Naive thymus-derived CD4-positive, alpha-beta T cell (primary cell): ENCODE measurements around the gene PRSS36. TPM values are rescaled to one million over a fixed set of nuclear protein-coding genes. Genes with fewer than 3 reads are reported as not detected.
A peak's percentile ranks its signal among the peaks of the same experiment; 100 is the strongest.
"Not testable (repeated sequence)": the region's sequence is repeated elsewhere in the genome, so short reads cannot be mapped to it uniquely, and the experiment has no call there.

Source experiments
- ATAC-seq: fragments of 150-1000 bp; cut with Tn5 transposase; 2 replicates; pipeline ENCODE4 v1.10.0; 2021; ENCODE audit warnings: mild to moderate bottlenecking, moderate library complexity
- CTCF ChIA-PET: fragments of 350-600 bp; sonication (Branson Sonifier 250); formaldehyde crosslinking; loops from one replicate; lab custom pipeline; 2021; ENCODE audit warnings: antibody characterized with exemption; lab: Charles Lee
- POLR2A ChIA-PET: fragments of 350-600 bp; sonication (Branson Sonifier 250); formaldehyde crosslinking; loops from one replicate; lab custom pipeline; 2021; ENCODE audit warnings: antibody characterized with exemption, inconsistent platforms; lab: Charles Lee
- DNase-seq, 9 donors: peaks; one replicate each; pipeline versions ENCODE4 v3.0.0 to v3.0.0-alpha.2; 2020 to 2022; ENCODE audit warnings: mixed read lengths in 1 of 9
- H3K27ac ChIP-seq: one replicate; pipeline ENCODE4 v1.7.0; 2013; ENCODE audit warnings: mild to moderate bottlenecking, low read depth, low read length, moderate library complexity
- H3K27me3 ChIP-seq, 2 donors: one replicate each; pipeline ENCODE4 v1.7.0; 2013; ENCODE audit warnings: low read length in 2 of 2, mild to moderate bottlenecking in 2 of 2, moderate library complexity in 2 of 2; ENCODE audit not compliant: control insufficient read depth in 2 of 2, insufficient read depth in 2 of 2
- H3K36me3 ChIP-seq, 3 experiments: 1 replicate in 2 of 3; 2 replicates in 1 of 3; pipeline ENCODE4 v1.7.0; 2013; ENCODE audit warnings: low read length in 3 of 3, mild to moderate bottlenecking in 3 of 3, moderate library complexity in 1 of 3; ENCODE audit not compliant: insufficient read depth in 3 of 3, control insufficient read depth in 2 of 3
- H3K4me1 ChIP-seq, 2 donors: one replicate each; pipeline ENCODE4 v1.7.0; 2013; ENCODE audit warnings: low read length in 2 of 2, mild to moderate bottlenecking in 2 of 2, moderate library complexity in 1 of 2; ENCODE audit not compliant: control insufficient read depth in 2 of 2, insufficient read depth in 2 of 2
- H3K4me3 ChIP-seq: 2 replicates; pipeline ENCODE4 v1.7.0; 2013; ENCODE audit warnings: mild to moderate bottlenecking, low read length
- H3K9me3 ChIP-seq, 3 experiments: 1 replicate in 2 of 3; 2 replicates in 1 of 3; pipeline ENCODE4 v1.7.0; 2013; ENCODE audit warnings: low read length in 3 of 3; ENCODE audit not compliant: control insufficient read depth in 2 of 3
- H3K27ac Mint-ChIP-seq, 9 donors: one replicate each; pipeline ENCODE4 v1.8.0; 2020 to 2022; ENCODE audit warnings: mixed read lengths in 9 of 9, mild to moderate bottlenecking in 8 of 9, moderate library complexity in 5 of 9, inconsistent platforms in 2 of 9
- H3K27me3 Mint-ChIP-seq, 5 donors: one replicate each; pipeline ENCODE4 v1.8.0; 2021 to 2022; ENCODE audit warnings: mixed read lengths in 5 of 5, mild to moderate bottlenecking in 1 of 5
- H3K36me3 Mint-ChIP-seq, 5 donors: one replicate each; pipeline ENCODE4 v1.8.0; 2020 to 2022; ENCODE audit warnings: mixed read lengths in 5 of 5, mild to moderate bottlenecking in 3 of 5, inconsistent platforms in 1 of 5
- H3K4me1 Mint-ChIP-seq, 7 donors: one replicate each; pipeline ENCODE4 v1.8.0; 2020 to 2022; ENCODE audit warnings: mixed read lengths in 7 of 7, mild to moderate bottlenecking in 3 of 7, inconsistent platforms in 1 of 7
- H3K4me3 Mint-ChIP-seq, 10 donors: one replicate each; pipeline ENCODE4 v1.8.0; 2020 to 2022; ENCODE audit warnings: mild to moderate bottlenecking in 10 of 10, mixed read lengths in 10 of 10, moderate library complexity in 6 of 10, inconsistent platforms in 2 of 10
- H3K9me3 Mint-ChIP-seq, 11 donors: one replicate each; pipeline ENCODE4 v1.8.0; 2020 to 2022; ENCODE audit warnings: mixed read lengths in 11 of 11, mild to moderate bottlenecking in 4 of 11, inconsistent platforms in 1 of 11, moderate library complexity in 1 of 11
- intact Hi-C, 2 donors: fragments of 100-400 bp; cut with micrococcal nuclease; formaldehyde crosslinking; loops; one replicate each; pipeline ENCODE4 v1.15.1; 2023
- polyA plus RNA-seq, 2 donors: library from polyadenylated mRNA; unstranded; fragments of 300-500 nt; fragmentation: Illumina TruSeq; gene quantifications; one replicate each; pipeline ENCODE4 v1.2.3, GENCODE V29; 2021
- total RNA-seq, 6 experiments: library from RNA in 5 of 6; stranded (reverse) in 5 of 6; gene quantifications; 1 replicate in 5 of 6; 2 replicates in 1 of 6; pipeline ENCODE4 v1.2.3 and lab custom pipeline; 2021 to 2026

The PRSS36 gene
- total and polyA plus RNA-seq, 7 experiments from 2014 or later: 0.13 to 2.9 (median 1.2) TPM

DNA sequence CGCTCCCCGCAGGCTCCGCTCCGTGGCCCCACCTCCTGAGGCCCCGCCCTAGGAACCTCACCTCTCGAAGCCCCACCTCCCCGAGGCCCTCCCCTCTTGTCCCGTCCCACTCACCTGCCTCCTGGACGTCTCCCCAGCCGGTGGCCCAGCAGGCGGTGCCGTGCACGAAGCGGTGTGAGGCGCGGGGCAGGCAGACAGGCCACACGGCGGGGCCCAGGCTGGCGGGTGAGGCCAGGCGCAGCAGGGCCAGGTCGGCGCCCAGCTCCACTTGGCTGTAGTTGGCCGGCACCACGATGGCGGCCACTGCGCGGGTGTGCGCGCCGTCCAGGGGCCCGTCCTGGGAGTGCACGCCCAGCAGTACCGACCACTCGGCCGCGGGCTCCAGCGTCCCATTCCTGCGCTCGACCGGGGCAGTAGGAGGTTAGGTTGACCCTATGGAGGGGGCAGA is 1.6 kb downstream of the PRSS36 start:
- Histone ChIP-seq H3K4me3 (no peak overlapping the region), H3K27ac (no peak overlapping the region), H3K27me3 (no peaks in the 10 kb centered on the region), H3K9me3 (no peaks in the 10 kb centered on the region), H3K36me3 (no peaks in the 10 kb centered on the region), H3K4me1 (peaks cover 0 to 2% of the 10 kb centered on the region in 2 donors)
- intact Hi-C loops: no loop called here
- DNase-seq (no peak), ATAC-seq (no peak)
- Mint-ChIP-seq H3K9me3 (peaks cover 0 to 1% (median 0%) of the 10 kb centered on the region in 11 donors), H3K4me1 (peaks cover 0 to 14% (median 7%) of the 10 kb centered on the region in 7 donors), H3K4me3 (no peak overlapping the region), H3K27me3 (peaks cover 0 to 8% (median 0%) of the 10 kb centered on the region in 5 donors), H3K36me3 (no peaks in the 10 kb centered on the region), H3K27ac (no peak overlapping the region)
- CTCF ChIA-PET: no interaction called here
- POLR2A ChIA-PET: interaction anchor here (0.6 kb wide), 1 partner anchor 173 kb away, joined by 3 read pairs; no protein-coding TSS in a partner anchor

DNA sequence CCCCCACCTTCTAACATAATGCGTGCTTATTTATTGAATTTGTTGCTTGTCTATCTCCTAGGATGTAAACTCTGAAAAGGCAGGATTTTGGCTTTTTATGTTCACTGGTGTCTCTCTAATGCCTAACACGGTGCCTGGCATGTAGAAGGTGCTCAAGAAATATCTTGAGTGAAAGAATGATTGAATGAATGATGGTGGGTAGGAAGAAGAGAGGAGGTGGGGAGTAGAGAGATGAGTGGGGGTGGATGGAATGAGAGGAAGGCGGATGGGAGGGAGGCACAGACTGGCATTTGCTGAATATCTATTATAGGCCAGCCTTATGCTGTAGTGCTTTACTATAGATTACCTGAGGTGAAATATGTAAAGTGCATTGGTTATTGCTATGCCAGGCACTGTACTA is 2.3 kb downstream of the PRSS36 start:
- H3K27ac ChIP-seq: no peak overlapping the region
- ChIA-PET CTCF (no interaction called here), POLR2A (interaction anchor here (0.6 to 6.3 kb wide), 3 partner anchors 9 to 535 kb away, joined by 3 to 183 read pairs (median 4); partner anchors contain the start of gene FUS)
- intact Hi-C loops: no loop called here
- no peak overlapping the region for H3K4me3 ChIP-seq
- no peak overlapping the region for H3K4me3 Mint-ChIP-seq
- H3K27me3 Mint-ChIP-seq: peaks cover 0 to 8% (median 0%) of the 10 kb centered on the region in 5 donors
- H3K9me3 ChIP-seq: no peaks in the 10 kb centered on the region
- H3K36me3 ChIP-seq: no peaks in the 10 kb centered on the region
- H3K27me3 ChIP-seq: no peaks in the 10 kb centered on the region
- H3K27ac Mint-ChIP-seq: no peak overlapping the region
- peaks cover 6 to 9% of the 10 kb centered on the region in 2 donors for H3K4me1 ChIP-seq
- no peak for ATAC-seq
- DNase-seq: no peak
- H3K36me3 Mint-ChIP-seq: no peaks in the 10 kb centered on the region
- peaks cover 0 to 1% (median 0%) of the 10 kb centered on the region in 11 donors for H3K9me3 Mint-ChIP-seq
- peaks cover 0 to 14% (median 8%) of the 10 kb centered on the region in 7 donors for H3K4me1 Mint-ChIP-seq

DNA sequence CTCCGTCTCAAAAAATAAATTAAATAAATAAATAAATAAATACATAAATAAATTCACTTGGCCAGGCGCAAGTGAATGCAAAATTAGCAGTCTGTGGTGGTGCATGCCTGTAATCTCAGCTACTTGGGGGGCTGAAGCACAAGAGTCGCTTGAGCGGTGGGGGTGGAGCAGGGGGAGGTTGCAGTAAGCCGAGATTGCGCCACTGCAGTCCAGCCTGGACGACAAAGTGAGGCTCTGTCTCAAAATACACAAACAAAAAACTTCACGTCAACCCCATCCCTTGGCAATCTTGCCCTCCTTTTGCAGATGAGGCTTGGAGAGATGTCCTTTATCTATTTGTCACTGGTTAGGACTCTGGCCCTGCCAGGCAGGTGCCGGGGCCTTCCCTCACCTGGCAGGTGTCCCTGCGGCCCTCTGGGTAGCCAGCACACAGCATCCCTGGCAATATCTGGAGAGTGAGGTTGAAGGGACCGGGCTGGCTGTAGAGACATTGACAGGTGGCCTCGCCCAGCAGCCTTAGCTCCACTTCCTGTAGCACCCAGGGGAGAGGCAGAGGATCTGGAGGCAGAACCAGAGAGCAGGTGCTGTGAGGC is 4.4 kb downstream of the PRSS36 start:
- Histone ChIP-seq H3K4me1 (peaks cover 6 to 14% of the 10 kb centered on the region in 2 donors), H3K36me3 (no peaks in the 10 kb centered on the region), H3K9me3 (no peaks in the 10 kb centered on the region), H3K27me3 (no peaks in the 10 kb centered on the region), H3K27ac (no peak overlapping the region), H3K4me3 (no peak overlapping the region)
- POLR2A ChIA-PET: interaction anchor here (1.0 to 6.3 kb wide), 4 partner anchors 33 to 72 kb away, joined by 3 to 183 read pairs (median 3); partner anchors contain the start of genes FUS and PYCARD
- H3K9me3 Mint-ChIP-seq: peaks cover 0 to 3% (median 0%) of the 10 kb centered on the region in 11 donors
- no peaks in the 10 kb centered on the region for H3K36me3 Mint-ChIP-seq
- CTCF ChIA-PET: interaction anchor here (0.6 to 1.1 kb wide), 2 partner anchors 21 to 31 kb away, joined by 3 to 4 read pairs; no protein-coding TSS in a partner anchor
- H3K4me1 Mint-ChIP-seq: peaks cover 0 to 21% (median 14%) of the 10 kb centered on the region in 7 donors
- H3K4me3 Mint-ChIP-seq: no peak overlapping the region
- intact Hi-C loops: no loop called here
- DNase-seq (no peak), ATAC-seq (no peak)
- H3K27me3 Mint-ChIP-seq: peaks cover 0 to 8% (median 0%) of the 10 kb centered on the region in 5 donors
- no peak overlapping the region for H3K27ac Mint-ChIP-seq

DNA sequence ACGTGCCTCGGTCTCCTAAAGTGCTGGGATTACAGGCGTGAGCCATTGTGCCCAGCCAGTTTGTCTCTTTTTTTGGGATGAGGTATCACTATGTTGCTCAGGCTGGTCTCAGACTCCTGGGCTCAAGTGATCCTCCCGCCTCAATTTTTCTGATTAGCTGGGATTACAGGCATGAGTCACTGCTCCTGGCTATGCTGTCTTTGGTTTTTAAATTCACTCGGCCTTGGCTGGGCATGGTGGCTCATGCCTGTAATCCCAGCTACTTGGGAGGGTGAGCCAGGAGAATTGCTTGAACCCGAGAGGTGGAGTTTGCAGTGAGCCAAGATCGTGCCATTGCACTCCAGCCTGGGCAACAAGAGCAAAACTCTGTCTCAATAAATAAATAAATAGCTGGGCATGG is 5.4 kb downstream of the PRSS36 start:
- H3K27ac ChIP-seq, ATAC-seq, DNase-seq, H3K36me3 Mint-ChIP-seq, intact Hi-C loops, H3K4me3 ChIP-seq, H3K27me3 ChIP-seq, H3K9me3 Mint-ChIP-seq, H3K9me3 ChIP-seq, H3K36me3 ChIP-seq, H3K27me3 Mint-ChIP-seq: not testable (repeated sequence)
- peaks cover 6 to 14% of the 10 kb centered on the region in 2 donors for H3K4me1 ChIP-seq
- Mint-ChIP-seq H3K4me3 (peak overlapping the region in 4 of 10 donors; percentile 49 to 72 (median 58)), H3K4me1 (peaks cover 0 to 21% (median 14%) of the 10 kb centered on the region in 7 donors), H3K27ac (peak overlapping the region in 4 of 9 donors; percentile 38 to 89 (median 76))
- ChIA-PET CTCF (interaction anchor here (0.6 to 3.0 kb wide), 4 partner anchors 15 to 298 kb away, joined by 3 to 27 read pairs (median 4); partner anchors contain the start of genes FUS and ZNF843), POLR2A (interaction anchor here (1.5 to 6.3 kb wide), 5 partner anchors 12 to 71 kb away, joined by 3 to 183 read pairs (median 22); partner anchors contain the start of genes FUS and KAT8)

DNA sequence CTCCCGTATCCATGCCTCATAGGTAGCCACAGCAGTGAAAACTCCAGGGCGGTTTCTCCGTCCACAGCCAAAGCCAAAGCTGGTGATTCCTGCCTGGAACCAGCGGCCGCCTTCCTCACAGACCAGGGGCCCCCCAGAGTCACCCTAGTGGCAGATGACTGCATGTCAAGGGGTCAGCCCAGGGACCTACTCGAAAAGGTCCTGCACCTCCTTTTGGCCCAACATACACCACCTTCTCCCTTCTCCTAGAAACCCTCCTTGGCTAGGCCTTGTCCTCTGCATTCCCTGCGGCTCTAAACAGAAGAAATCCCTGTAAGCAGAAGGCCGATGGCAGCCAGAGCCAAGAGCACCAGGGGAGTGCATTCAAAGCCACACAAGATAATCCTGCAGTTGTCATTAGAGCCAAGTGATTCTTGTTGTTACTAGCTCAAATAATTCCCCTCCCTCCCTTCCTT is 6.1 kb downstream of the PRSS36 start:
- Mint-ChIP-seq H3K36me3 (no peaks in the 10 kb centered on the region), H3K27ac (peak overlapping the region in 8 of 9 donors; percentile 42 to 89 (median 79)), H3K4me1 (peaks cover 0 to 21% (median 14%) of the 10 kb centered on the region in 7 donors), H3K4me3 (peak overlapping the region; percentile 48 to 75 (median 62)), H3K27me3 (peaks cover 0 to 8% (median 0%) of the 10 kb centered on the region in 5 donors), H3K9me3 (peaks cover 0 to 3% (median 0%) of the 10 kb centered on the region in 11 donors)
- H3K27ac ChIP-seq: no peak overlapping the region
- DNase-seq: no peak
- POLR2A ChIA-PET: interaction anchor here (0.6 to 6.3 kb wide), 7 partner anchors 13 to 70 kb away, joined by 3 to 183 read pairs (median 23); partner anchors contain the start of genes FUS, KAT8, PYCARD and ZNF646
- intact Hi-C loops: loop anchor here (2.0 kb wide), 2 partner anchors 35 to 39 kb away; partner anchors contain the start of gene BCKDK (in 1 of the 2)
- no peaks in the 10 kb centered on the region for H3K27me3 ChIP-seq
- H3K4me1 ChIP-seq: peaks cover 6 to 14% of the 10 kb centered on the region in 2 donors
- CTCF ChIA-PET: interaction anchor here (0.7 to 3.0 kb wide), 8 partner anchors 14 to 70 kb away, joined by 3 to 27 read pairs (median 8); partner anchors contain the start of genes FUS, KAT8, ZNF646 and ZNF668
- ATAC-seq: no peak
- H3K9me3 ChIP-seq: no peaks in the 10 kb centered on the region
- H3K4me3 ChIP-seq: no peak overlapping the region
- no peaks in the 10 kb centered on the region for H3K36me3 ChIP-seq

DNA sequence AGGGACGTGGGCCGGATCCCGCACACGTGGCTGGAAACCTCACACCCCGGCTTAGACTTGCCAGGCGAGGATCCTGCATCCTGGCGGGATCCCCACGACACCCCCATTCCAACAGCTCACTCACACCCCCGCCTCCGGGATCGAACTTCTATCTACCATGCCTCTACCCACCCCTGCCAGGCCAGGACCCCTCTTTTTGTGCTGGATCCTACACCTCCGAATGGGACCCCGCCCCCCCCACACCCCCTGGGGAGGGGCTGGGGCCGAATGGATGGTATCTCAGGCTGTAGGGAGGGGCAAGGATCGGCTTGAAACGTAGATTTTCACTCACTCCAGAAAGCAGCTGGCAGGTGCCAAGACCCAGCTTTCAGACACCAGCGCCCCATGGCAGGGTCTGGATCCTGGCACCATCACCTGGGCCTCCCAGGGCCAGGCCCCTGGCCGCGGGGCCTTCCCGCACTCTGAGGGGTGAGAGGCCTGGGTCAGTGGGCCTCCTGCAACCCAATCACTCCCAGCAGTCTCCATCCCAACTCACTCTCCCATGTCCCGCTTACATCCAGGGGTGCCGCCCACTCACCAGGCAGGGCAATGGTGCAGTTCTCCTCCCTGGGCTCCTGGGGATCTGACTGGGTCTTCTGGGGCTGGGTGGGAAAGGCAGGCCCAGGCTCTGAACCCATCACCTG is 6.7 kb downstream of the PRSS36 start:
- Mint-ChIP-seq H3K27ac (peak overlapping the region in 7 of 9 donors; percentile 42 to 89 (median 78)), H3K36me3 (no peaks in the 10 kb centered on the region), H3K4me3 (peak overlapping the region in 9 of 10 donors; percentile 49 to 79 (median 71)), H3K27me3 (peaks cover 0 to 8% (median 0%) of the 10 kb centered on the region in 5 donors), H3K4me1 (peaks cover 0 to 21% (median 14%) of the 10 kb centered on the region in 7 donors), H3K9me3 (peaks cover 0 to 3% (median 0%) of the 10 kb centered on the region in 11 donors)
- H3K4me1 ChIP-seq: peaks cover 6 to 14% of the 10 kb centered on the region in 2 donors
- DNase-seq: peak in 2 of 9 donors; percentile 10 to 16
- ChIA-PET POLR2A (interaction anchor here (1.3 to 6.3 kb wide), 17 partner anchors 9 to 726 kb away, joined by 3 to 183 read pairs (median 8); partner anchors contain the start of genes FUS, KAT8, PYCARD and ZNF646), CTCF (interaction anchor here (0.6 to 3.0 kb wide), 16 partner anchors 9 to 726 kb away, joined by 3 to 27 read pairs (median 4); partner anchors contain the start of genes FUS, HSD3B7, KAT8 and ZNF646)
- intact Hi-C loops: loop anchor here (2.0 kb wide), 2 partner anchors 34 to 38 kb away; partner anchors contain the start of gene BCKDK (in 1 of the 2)
- H3K27me3 ChIP-seq: no peaks in the 10 kb centered on the region
- H3K36me3 ChIP-seq: no peaks in the 10 kb centered on the region
- H3K27ac ChIP-seq: peak overlapping the region; percentile 74
- no peak for ATAC-seq
- no peaks in the 10 kb centered on the region for H3K9me3 ChIP-seq
- peak overlapping the region; percentile 68 for H3K4me3 ChIP-seq
